ENCODE results near the gene FKBP7. TPM values are rescaled to one million over a fixed set of nuclear protein-coding genes. Genes with fewer than 3 reads are reported as not detected.
"Not testable (repeated sequence)": the region's sequence is repeated elsewhere in the genome, so short reads cannot be mapped to it uniquely, and the experiment has no call there.

FKBP7 gene
- total RNA-seq, 2 experiments from 2014 or later, result 1.6 to 1.8 TPM

DNA sequence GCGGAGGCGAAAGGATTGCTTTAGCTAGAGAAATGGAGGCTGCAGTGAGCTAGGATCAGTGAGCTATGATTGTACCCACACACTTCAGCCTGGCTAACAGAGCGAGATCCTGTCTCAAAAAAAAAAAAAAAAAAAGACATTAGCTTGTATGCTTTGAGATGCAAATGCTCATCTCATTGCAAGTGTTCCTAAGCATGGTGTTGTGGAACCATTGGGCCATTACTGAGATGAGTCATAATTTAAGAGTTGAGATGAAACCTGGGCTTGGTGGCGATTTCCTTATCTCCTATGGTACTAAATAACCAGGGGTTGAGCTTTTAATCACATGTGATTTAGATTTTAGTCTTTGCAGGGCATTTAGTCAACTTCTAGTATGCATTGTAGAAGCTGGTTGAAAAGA, 4.0 kb upstream of the FKBP7 start:
- DNase-seq, result no peak
- CTCF ChIA-PET, result interaction anchor here (0.8 to 2.1 kb wide), 3 partner anchors 22 to 67 kb away, joined by 3 to 9 read pairs (median 4); no protein-coding TSS in a partner anchor
- Mint-ChIP-seq H3K27me3 (no peaks in the 10 kb centered on the region), H3K27ac (no peak overlapping the region), H3K36me3 (ENCODE audit: low read depth) (peaks cover 24% of the 10 kb centered on the region), H3K4me3 (peak overlapping the region; percentile 19), H3K4me1 (peaks cover 49% of the 10 kb centered on the region), H3K9me3 (no peaks in the 10 kb centered on the region)
- POLR2A ChIA-PET, result interaction anchor here (0.6 to 2.5 kb wide), 8 partner anchors 19 to 68 kb away, joined by 3 to 14 read pairs (median 4); partner anchors contain the start of genes PJVK and PRKRA

DNA sequence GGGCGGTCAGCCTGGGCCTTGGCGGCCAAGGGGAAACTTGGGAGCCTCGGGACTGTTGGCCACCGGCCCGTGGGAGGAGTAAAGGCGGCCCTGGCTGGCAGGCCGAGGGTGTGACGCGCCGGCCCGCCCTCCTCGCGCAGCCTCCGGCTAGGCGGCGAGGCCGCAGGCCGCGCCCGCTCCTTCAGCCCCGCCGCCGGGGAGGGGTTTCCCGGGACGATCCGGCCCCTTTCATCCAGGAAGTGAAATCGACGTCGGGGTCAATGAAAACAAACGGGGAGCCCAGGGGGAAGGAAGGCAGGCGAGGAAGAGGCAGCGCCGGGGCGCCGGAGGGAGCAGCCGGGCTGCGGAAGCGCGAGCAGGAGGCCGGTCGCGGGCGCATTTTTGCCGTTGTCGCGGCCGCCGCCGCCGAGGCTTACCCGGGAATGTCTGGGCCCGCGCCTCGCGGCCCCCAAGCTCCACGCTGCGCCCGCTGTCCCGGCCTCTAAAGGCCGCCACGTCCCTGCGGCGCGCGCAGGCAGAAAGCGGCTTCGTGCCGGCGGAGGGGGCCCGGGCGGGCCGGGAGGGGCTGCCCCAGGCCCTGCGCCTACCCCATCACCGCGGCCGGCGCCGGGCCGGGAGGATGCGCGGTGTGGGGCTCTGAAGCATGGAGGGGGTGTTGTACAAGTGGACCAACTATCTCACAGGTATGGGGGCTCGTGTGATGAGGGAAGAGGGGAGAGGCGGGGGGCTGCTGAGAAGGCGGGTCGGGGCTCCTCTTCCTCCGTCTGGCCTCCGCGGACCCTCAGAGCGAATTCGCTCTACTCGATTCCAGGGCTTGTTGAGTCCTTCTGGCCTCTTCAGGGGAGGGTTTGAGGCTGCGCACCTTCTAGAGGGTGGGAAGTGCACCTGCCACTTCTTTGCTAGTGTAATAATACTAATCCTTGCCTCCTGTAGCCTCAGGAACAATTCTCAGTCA, 2.1 kb upstream of the FKBP7 start, which contains the start of gene PLEKHA3:
PLEKHA3 (plus strand) TSS at position 231 of the 955 bp plus-strand sequence; CDS start at position 644, 413 bp downstream.
- peak within 1 kb of the TSS; percentile 99 for H3K27ac Mint-ChIP-seq
- H3K4me1 Mint-ChIP-seq, result peaks cover 52% of the 10 kb centered on the region

DNA sequence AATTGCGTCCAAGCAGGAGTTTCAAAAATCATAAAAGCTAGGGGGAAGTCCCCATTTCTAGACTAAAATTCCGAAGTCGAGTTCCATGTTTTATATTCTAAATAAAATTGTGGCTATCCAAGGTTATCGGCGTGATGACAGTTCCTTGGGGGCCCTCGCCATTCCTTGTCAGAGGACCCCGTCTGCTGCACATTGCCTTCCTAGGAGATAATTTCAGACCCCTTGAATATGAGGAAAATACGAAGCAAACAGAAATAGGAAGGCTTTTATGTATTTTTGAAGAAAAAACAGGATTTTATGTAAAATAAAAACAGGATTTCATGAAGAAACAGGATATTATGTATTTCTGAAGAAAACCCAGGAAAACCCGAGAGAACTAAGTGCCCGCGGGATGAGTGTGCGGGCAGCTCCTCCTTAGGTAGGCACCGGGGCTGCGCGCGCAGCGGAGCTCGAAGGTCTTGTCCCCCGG, 1.4 kb upstream of the FKBP7 start:
- Mint-ChIP-seq H3K27ac (peak overlapping the region; percentile 99), H3K4me3 (peak overlapping the region; percentile 95), H3K9me3 (no peaks in the 10 kb centered on the region), H3K27me3 (no peaks in the 10 kb centered on the region), H3K36me3 (ENCODE audit: low read depth) (peaks cover 6% of the 10 kb centered on the region), H3K4me1 (peaks cover 49% of the 10 kb centered on the region)
- ChIA-PET POLR2A (interaction anchor here (0.6 to 1.9 kb wide), 7 partner anchors 29 to 66 kb away, joined by 3 to 8 read pairs (median 3); partner anchors contain the start of genes PJVK and PRKRA), CTCF (interaction anchor here (0.8 to 2.3 kb wide), 5 partner anchors 16 to 43 kb away, joined by 3 to 15 read pairs (median 4); partner anchors contain the start of genes PJVK and PRKRA)
- no peak for DNase-seq

More for the DNA sequence above, 2.1 kb upstream of the FKBP7 start, which contains the start of gene PLEKHA3:
- Mint-ChIP-seq H3K36me3 (ENCODE audit: low read depth) (peaks cover 9% of the 10 kb centered on the region), H3K27me3 (no peaks in the 10 kb centered on the region), H3K4me3 (peak within 1 kb of the TSS; percentile 95), H3K9me3 (no peaks in the 10 kb centered on the region)
- CTCF ChIA-PET, result interaction anchor here (0.8 to 2.3 kb wide), 6 partner anchors 15 to 66 kb away, joined by 3 to 15 read pairs (median 4); partner anchors contain the start of genes PJVK and PRKRA
- POLR2A ChIA-PET, result interaction anchor here (0.6 to 2.5 kb wide), 12 partner anchors 12 to 67 kb away, joined by 3 to 14 read pairs (median 4); partner anchors contain the start of genes PJVK and PRKRA
- peak; percentile 83 for DNase-seq

DNA sequence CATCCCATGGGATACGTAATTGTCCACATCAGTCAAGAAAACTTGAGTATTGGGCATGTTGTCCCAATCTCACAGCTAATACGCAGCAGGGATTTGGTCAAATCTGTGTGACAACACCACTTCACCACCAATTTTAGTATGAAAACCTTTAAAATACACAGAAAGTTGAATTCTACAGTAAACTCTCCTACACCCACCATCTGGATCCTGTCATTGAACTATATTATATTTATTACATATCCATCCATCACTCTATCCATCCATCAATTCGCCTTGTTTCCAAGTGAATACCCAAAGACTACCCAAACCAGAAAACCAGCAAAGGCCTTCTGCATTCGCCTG, 846 bp upstream of the FKBP7 start:
- H3K27me3 Mint-ChIP-seq, result no peaks in the 10 kb centered on the region
- H3K36me3 Mint-ChIP-seq (ENCODE audit: low read depth), result peaks cover 6% of the 10 kb centered on the region
- no peak for DNase-seq
- peak overlapping the region; percentile 95 for H3K4me3 Mint-ChIP-seq
- no peaks in the 10 kb centered on the region for H3K9me3 Mint-ChIP-seq
- ChIA-PET CTCF (interaction anchor here (1.1 to 2.3 kb wide), 2 partner anchors 28 to 44 kb away, joined by 5 to 15 read pairs; partner anchors contain the start of genes PJVK and PRKRA), POLR2A (interaction anchor here (1.0 to 1.9 kb wide), 4 partner anchors 29 to 66 kb away, joined by 3 to 8 read pairs (median 4); partner anchors contain the start of genes PJVK and PRKRA)
- H3K4me1 Mint-ChIP-seq, result peaks cover 47% of the 10 kb centered on the region
- peak overlapping the region; percentile 99 for H3K27ac Mint-ChIP-seq

DNA sequence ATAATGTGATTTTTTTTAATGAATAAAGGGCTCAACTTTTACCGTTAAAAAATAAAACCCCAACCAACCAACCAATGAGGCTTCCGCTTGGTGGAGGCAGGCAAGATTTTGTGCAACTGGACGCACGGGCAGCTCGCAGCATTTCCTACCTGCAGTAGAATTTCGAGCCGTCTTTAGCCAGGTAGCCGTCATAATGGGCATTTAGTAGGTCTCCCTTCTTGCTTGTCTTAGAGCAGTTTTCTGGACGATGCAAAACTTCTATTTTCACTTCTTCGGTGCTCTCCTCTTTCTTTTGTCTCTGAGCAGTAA, 316 bp downstream of the FKBP7 start:
- Mint-ChIP-seq H3K27ac (peak overlapping the region; percentile 99), H3K27me3 (no peaks in the 10 kb centered on the region), H3K36me3 (ENCODE audit: low read depth) (peaks cover 6% of the 10 kb centered on the region), H3K4me1 (peaks cover 45% of the 10 kb centered on the region), H3K4me3 (peak overlapping the region; percentile 95), H3K9me3 (no peaks in the 10 kb centered on the region)
- POLR2A ChIA-PET, result interaction anchor here (1.0 kb wide), 2 partner anchors 27 to 63 kb away, joined by 3 to 5 read pairs; partner anchors contain the start of genes PJVK and PRKRA
- peak; percentile 18 for DNase-seq
- CTCF ChIA-PET, result no interaction called here

DNA sequence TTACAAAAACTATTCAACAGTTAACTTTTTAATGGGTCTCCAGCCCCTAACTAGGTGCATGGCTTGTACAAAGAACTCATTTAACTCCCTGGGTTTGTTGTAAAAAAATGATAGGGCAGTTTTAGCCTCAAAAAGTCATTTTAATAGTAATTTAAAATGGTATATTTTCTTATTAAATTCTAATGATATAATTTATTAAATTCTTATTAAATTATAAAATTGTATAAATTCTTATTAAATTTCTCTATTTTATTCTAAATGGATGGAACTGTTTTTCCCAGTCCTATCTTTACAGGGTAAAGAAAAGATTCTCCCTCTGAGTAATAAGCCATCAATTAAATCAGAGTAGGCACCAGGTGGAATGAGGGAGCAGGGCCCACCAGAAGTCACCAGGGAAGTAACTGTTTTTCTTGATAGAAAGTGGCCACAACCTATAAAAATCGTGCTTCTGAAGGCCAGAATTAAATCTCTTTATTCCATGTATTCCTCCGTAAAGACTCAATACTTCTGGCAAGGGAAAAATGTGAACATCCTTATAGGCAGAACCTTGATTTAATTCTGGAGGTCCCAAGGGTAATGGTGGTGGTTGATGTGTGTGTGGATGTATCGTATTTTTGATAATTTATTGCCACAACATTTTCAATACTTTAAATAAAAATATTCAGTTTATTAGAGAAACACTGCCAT, 814 bp downstream of the FKBP7 start:
- Mint-ChIP-seq H3K36me3 (ENCODE audit: low read depth) (peaks cover 5% of the 10 kb centered on the region), H3K27ac (peak overlapping the region; percentile 99), H3K4me3 (peak overlapping the region; percentile 95), H3K27me3 (no peaks in the 10 kb centered on the region), H3K4me1 (peaks cover 41% of the 10 kb centered on the region), H3K9me3 (no peaks in the 10 kb centered on the region)
- ChIA-PET CTCF (no interaction called here), POLR2A (interaction anchor here (1.0 kb wide), 2 partner anchors 27 to 63 kb away, joined by 3 to 5 read pairs; partner anchors contain the start of genes PJVK and PRKRA)
- no peak for DNase-seq

DNA sequence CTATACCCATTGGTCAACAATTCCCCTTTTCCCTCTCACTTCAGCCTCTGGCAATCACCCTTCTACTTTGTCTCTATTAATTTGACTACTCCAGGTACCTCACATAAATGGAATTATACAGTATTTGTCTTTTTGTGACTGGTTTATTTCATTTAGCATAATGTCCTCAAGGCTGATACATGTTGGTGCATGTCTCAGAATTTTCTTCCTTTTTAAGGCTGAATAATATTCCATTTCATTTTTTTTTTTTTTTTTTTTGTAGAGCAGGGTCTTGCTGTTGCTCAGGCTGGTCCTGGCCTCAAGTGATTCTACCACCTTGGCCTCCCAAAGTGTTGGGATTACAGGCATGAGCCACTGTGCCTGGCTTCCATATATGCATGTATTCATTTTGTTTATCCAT, 1.9 kb downstream of the FKBP7 start:
- Mint-ChIP-seq H3K9me3 (no peaks in the 10 kb centered on the region), H3K4me1 (peaks cover 29% of the 10 kb centered on the region), H3K36me3 (ENCODE audit: low read depth) (peaks cover 3% of the 10 kb centered on the region), H3K27me3 (no peaks in the 10 kb centered on the region), H3K27ac (no peak overlapping the region), H3K4me3 (no peak overlapping the region)
- no peak for DNase-seq
- ChIA-PET CTCF (interaction anchor here (1.0 kb wide), 1 partner anchor 26 kb away, joined by 3 read pairs; the partner anchor contains the start of genes PJVK and PRKRA), POLR2A (no interaction called here)

DNA sequence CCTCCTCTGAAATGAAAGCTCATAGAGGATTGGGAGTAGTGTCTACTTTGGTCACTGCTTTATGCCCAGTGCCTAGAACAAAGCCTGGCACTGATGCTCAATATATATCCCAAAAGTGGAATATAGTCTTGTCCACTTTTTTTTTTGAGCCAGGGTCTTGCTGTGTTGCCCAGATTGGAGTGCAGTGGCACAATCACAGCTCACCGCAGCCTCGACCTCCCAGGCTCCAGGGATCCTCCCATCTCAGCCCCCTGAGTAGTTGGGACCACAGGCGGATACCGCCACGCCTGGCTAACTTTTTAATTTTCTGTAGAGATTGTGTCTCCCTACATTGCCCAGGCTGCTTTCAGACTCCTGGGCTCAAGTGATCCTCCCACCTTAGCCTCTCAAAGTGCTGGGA, 3.8 kb downstream of the FKBP7 start:
- H3K4me3 Mint-ChIP-seq, result no peak overlapping the region
- no peaks in the 10 kb centered on the region for H3K27me3 Mint-ChIP-seq
- no peak for DNase-seq
- peaks cover 21% of the 10 kb centered on the region for H3K4me1 Mint-ChIP-seq
- H3K36me3 Mint-ChIP-seq (ENCODE audit: low read depth), result no peaks in the 10 kb centered on the region
- CTCF ChIA-PET, result no interaction called here
- POLR2A ChIA-PET, result interaction anchor here (0.6 kb wide), 1 partner anchor 28 kb away, joined by 3 read pairs; no protein-coding TSS in a partner anchor
- no peak overlapping the region for H3K27ac Mint-ChIP-seq
- no peaks in the 10 kb centered on the region for H3K9me3 Mint-ChIP-seq

DNA sequence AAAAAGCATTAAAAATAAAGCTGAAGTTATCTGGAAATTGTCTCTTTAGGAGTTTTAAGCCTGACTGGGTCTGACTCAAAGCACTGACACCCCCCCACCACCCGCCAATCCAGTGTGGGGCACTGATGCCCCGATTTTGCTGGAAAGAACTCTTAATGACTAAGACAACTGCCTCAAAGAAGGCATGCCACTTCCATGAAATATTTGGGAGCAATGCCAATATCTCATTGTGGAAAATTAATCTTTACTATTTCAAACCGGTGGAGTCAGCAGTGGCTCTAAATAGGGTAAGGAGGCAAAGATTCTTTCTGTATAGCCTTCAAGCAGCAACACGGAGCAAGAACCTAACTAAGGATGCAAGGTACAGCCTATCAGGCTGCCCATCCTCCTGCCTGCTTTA, 4.5 kb downstream of the FKBP7 start:
- H3K4me1 Mint-ChIP-seq, result peaks cover 15% of the 10 kb centered on the region
- POLR2A ChIA-PET, result interaction anchor here (2.1 kb wide), 1 partner anchor 23 kb away, joined by 7 read pairs; the partner anchor contains the start of genes PJVK and PRKRA

DNA sequence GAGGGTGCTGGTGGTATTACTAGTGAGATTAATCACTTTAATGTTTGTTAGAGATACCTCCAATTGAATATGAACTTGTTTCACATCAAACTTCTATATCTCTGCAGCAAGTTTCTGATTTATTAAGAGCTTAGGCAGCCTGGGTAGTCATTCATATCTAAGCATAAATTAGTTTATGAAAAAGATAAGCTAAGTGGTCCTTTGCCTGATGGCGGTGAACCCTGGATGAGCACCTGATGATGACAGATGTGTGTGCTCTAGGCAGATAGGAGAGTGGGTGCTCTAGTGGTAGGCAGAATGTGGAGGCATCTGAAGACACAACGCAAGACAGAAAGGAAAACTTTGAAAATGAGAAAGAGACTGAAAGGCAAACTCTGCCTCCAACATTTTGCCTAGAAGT, 5.0 kb downstream of the FKBP7 start:
- peaks cover 11% of the 10 kb centered on the region for H3K4me1 Mint-ChIP-seq
- POLR2A ChIA-PET, result interaction anchor here (2.1 kb wide), 1 partner anchor 22 kb away, joined by 7 read pairs; the partner anchor contains the start of genes PJVK and PRKRA
- no peak overlapping the region for H3K4me3 Mint-ChIP-seq
- no peak overlapping the region for H3K27ac Mint-ChIP-seq
- H3K9me3 Mint-ChIP-seq, result no peaks in the 10 kb centered on the region
- CTCF ChIA-PET, result no interaction called here
- H3K36me3 Mint-ChIP-seq (ENCODE audit: low read depth), result no peaks in the 10 kb centered on the region
- DNase-seq, result no peak
- H3K27me3 Mint-ChIP-seq, result no peaks in the 10 kb centered on the region

More for the DNA sequence above, 4.5 kb downstream of the FKBP7 start:
- no peaks in the 10 kb centered on the region for H3K9me3 Mint-ChIP-seq
- CTCF ChIA-PET, result no interaction called here
- H3K36me3 Mint-ChIP-seq (ENCODE audit: low read depth), result no peaks in the 10 kb centered on the region
- H3K27ac Mint-ChIP-seq, result no peak overlapping the region
- no peaks in the 10 kb centered on the region for H3K27me3 Mint-ChIP-seq
- no peak overlapping the region for H3K4me3 Mint-ChIP-seq
- DNase-seq, result no peak

DNA sequence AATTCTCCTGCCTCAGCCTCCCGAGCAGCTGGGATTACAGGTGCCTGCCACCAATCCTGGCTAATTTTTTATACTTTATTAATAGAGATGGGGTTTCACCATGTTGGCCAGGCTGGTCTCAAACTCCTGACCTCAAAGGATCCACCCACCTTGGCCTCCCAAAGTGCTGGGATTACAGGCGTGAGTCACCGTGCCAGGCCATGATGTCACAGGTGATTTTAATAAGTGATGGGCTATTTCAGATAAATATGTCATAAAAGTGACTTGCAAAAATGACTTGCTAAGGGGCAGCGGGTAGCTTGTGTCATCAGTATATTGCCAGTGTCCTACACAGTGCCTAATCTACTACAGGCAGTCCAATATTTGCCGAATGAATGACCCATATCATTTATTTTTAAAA, 7.1 kb downstream of the FKBP7 start:
- POLR2A ChIA-PET; DNase-seq; CTCF ChIA-PET; H3K27ac Mint-ChIP-seq; H3K4me1 Mint-ChIP-seq; H3K36me3 Mint-ChIP-seq (ENCODE audit: low read depth); H3K4me3 Mint-ChIP-seq; H3K27me3 Mint-ChIP-seq; H3K9me3 Mint-ChIP-seq: not testable (repeated sequence)

DNA sequence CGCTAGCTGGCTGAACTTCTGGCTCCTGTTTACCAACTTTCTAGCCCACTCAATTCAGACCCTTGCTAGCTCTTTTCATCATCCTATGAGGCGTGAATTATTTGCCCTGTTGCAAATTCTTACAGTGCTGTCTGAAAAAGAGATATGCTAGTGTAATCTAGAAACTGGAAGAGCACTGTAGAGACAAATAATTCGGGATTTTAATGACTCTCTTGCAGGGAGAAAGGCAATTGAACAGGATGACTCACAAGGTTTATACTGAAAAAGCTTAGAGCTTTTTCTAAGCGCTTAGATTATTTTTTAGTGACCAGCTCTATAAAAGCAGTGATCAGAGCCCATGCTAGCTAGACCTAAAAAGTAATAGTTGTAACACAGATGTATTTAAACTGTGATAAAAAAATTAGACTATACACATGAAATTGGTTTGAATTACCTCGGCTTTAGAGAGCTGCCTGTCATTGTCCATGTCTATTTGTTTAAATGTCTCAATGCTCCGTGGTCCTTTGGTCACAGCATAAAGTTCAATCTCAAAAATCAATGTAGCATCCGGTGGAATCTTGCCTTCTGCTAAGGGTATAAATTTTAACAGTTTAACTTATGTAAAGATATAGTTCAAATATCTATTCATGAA, 9.1 kb downstream of the FKBP7 start:
- ChIA-PET POLR2A (interaction anchor here (1.2 kb wide), 1 partner anchor 18 kb away, joined by 5 read pairs; the partner anchor contains the start of genes PJVK and PRKRA), CTCF (no interaction called here)
- Mint-ChIP-seq H3K27ac (no peak overlapping the region), H3K27me3 (no peaks in the 10 kb centered on the region), H3K4me1 (no peaks in the 10 kb centered on the region), H3K4me3 (no peak overlapping the region), H3K36me3 (ENCODE audit: low read depth) (peaks cover 4% of the 10 kb centered on the region), H3K9me3 (no peaks in the 10 kb centered on the region)
- DNase-seq, result no peak
